ENCODE measurements around the gene KLHL8.
A peak's percentile ranks its signal among the peaks of the same experiment; 100 is the strongest.

Gene KLHL8

GRCh38 chr4:87118826-87119225 lies 101.6 kb downstream of the KLHL8 start:
- DNase-seq = no peak

- no peak for DNase-seq
Observed at GRCh38 chr4:87118421-87118820, 102.0 kb downstream of the KLHL8 start.

GRCh38 chr4:87117732-87118075 lies 102.7 kb downstream of the KLHL8 start:
- no peak for DNase-seq

GRCh38 chr4:87117051-87117731 lies 103.2 kb downstream of the KLHL8 start:
- DNase-seq = peak; percentile 2

GRCh38 chr4:87116231-87116630 lies 104.2 kb downstream of the KLHL8 start:
- DNase-seq = no peak

- DNase-seq = no peak
Observed at GRCh38 chr4:87114245-87115062, 106.0 kb downstream of the KLHL8 start.

- no peak for DNase-seq
Observed at GRCh38 chr4:87112063-87112462, 108.4 kb downstream of the KLHL8 start.
